ENCODE results near the gene RPS25. TPM values are rescaled to one million over a fixed set of nuclear protein-coding genes. Genes with fewer than 3 reads are reported as not detected.
A peak's percentile ranks its signal among the peaks of the same experiment; 100 is the strongest.

RPS25 gene
- total and polyA plus RNA-seq, 10 of the 15 experiments (the other 5 are each of a cell fraction or from before 2014, with no cell fraction given) = 886 to 3,746 (median 3,066) TPM

- TF ChIP-seq CUX1 (IDR thresholded peaks at IDR 0.05; ENCODE audit: insufficient replicate concordance, low read depth, low read length) = no peak
- TF ChIP-seq RFX5 (IDR thresholded peaks at IDR 0.05; ENCODE audit: low read depth, low read length) = no peak; the same call in 1 of the 2 replicates
- TF ChIP-seq GATAD2B (conservative IDR thresholded peaks at IDR 0.05; ENCODE audit: low read depth) = peak; percentile 73
- TF ChIP-seq PAX5 (IDR thresholded peaks at IDR 0.05; ENCODE audit: borderline replicate concordance, low read depth, low read length) = peak; percentile 62; the same call in 1 of the 2 replicates
- peak; percentile 98 for TF ChIP-seq MAX (IDR thresholded peaks at IDR 0.05; ENCODE audit: low read depth, low read length)
- TF ChIP-seq CHD1 (IDR thresholded peaks at IDR 0.05; ENCODE audit: low read depth, low read length) = 0 out of 2 replicates have a peak, but pooled peaks have one; percentile 35
- peak; percentile 66 for TF ChIP-seq RAD51 (IDR thresholded peaks at IDR 0.05)
- peak; percentile 67 for TF ChIP-seq IKZF1 (conservative IDR thresholded peaks at IDR 0.05)
- TF ChIP-seq MEF2B (IDR thresholded peaks at IDR 0.05; ENCODE audit: partially characterized antibody, poor library complexity, severe bottlenecking) = peak; percentile 30
- peak; percentile 47 for TF ChIP-seq MYC (IDR thresholded peaks at IDR 0.05; ENCODE audit: insufficient read depth, insufficient read length, insufficient replicate concordance, low read length, severe bottlenecking)
- TF ChIP-seq HDGF (IDR thresholded peaks at IDR 0.05) = peak; percentile 65; the same call in 1 of the 2 replicates
- TF ChIP-seq MXI1 (IDR thresholded peaks at IDR 0.05; ENCODE audit: low read depth, low read length) = peak; percentile 73
- peak; percentile 22; the same call in 1 of the 2 replicates for TF ChIP-seq USF2 (IDR thresholded peaks at IDR 0.05; ENCODE audit: borderline replicate concordance, low read depth, low read length)
These were observed 12.3 kb upstream of the RPS25 start, which contains the start of gene SLC37A4 (continued) for GRCh38 chr11:119030329-119031047.
